ENCODE data around the gene FUT3.

Gene FUT3

GRCh38 chr19:5839065-5840017 is 11.9 kb downstream of the FUT3 start, which contains the start of gene FUT6:
Gene FUT6, minus strand, starts transcription at chr19:5839702. Its CDS starts 7,135 bp downstream, at chr19:5832567.
- H3K27me3 ChIP-seq (ENCODE audit: insufficient read depth, low read length, poor library complexity, severe bottlenecking): no peaks in the 10 kb centered on the region
- H3K4me3 ChIP-seq (ENCODE audit: low read length, poor library complexity, severe bottlenecking): no peak within 1 kb of the TSS
- no peaks in the 10 kb centered on the region for H4K20me1 ChIP-seq (ENCODE audit: insufficient read depth, low read length, poor library complexity, severe bottlenecking)
- no peaks in the 10 kb centered on the region for H3K36me3 ChIP-seq (ENCODE audit: insufficient read depth, low read length)
- no peak for TF ChIP-seq CTCF (conservative IDR thresholded peaks at IDR 0.05; ENCODE audit: low read length)
- TF ChIP-seq EZH2phosphoT487 (IDR thresholded peaks at IDR 0.05; ENCODE audit: borderline replicate concordance): no peak
- H3K79me2 ChIP-seq (ENCODE audit: insufficient read depth, low read length): no peaks in the 10 kb centered on the region
- peaks cover 13% of the 10 kb centered on the region for H3K4me1 ChIP-seq (ENCODE audit: insufficient read depth, low read length, poor library complexity, severe bottlenecking)
- peak within 1 kb of the TSS; percentile 76 for H2AFZ ChIP-seq (ENCODE audit: low read length)
- H3F3A ChIP-seq (ENCODE audit: low read depth): no peaks in the 10 kb centered on the region
- no peaks in the 10 kb centered on the region for H3K9me2 ChIP-seq (replicated peaks; ENCODE audit: low read depth, low read length)
- H3K4me2 ChIP-seq (ENCODE audit: low read depth, low read length, poor library complexity, severe bottlenecking): peak within 1 kb of the TSS; percentile 57
- peak within 1 kb of the TSS; percentile 64 for H3K9ac ChIP-seq (ENCODE audit: low read depth, low read length, poor library complexity, severe bottlenecking)
- H3K9me3 ChIP-seq (ENCODE audit: insufficient read depth, low read depth, low read length): no peaks in the 10 kb centered on the region

GRCh38 chr19:5838353-5839064 is 12.7 kb downstream of the FUT3 start:
- Histone ChIP-seq H3K4me2 (ENCODE audit: low read depth, low read length, poor library complexity, severe bottlenecking) (no peak overlapping the region), H3K4me3 (ENCODE audit: low read length, poor library complexity, severe bottlenecking) (no peak overlapping the region), H3K79me2 (ENCODE audit: insufficient read depth, low read length) (no peaks in the 10 kb centered on the region), H2AFZ (ENCODE audit: low read length) (no peak overlapping the region), H3K9me3 (ENCODE audit: insufficient read depth, low read depth, low read length) (no peaks in the 10 kb centered on the region), H3K36me3 (ENCODE audit: insufficient read depth, low read length) (no peaks in the 10 kb centered on the region), H3K9ac (ENCODE audit: low read depth, low read length, poor library complexity, severe bottlenecking) (no peak overlapping the region), H3K9me2 (replicated peaks; ENCODE audit: low read depth, low read length) (no peaks in the 10 kb centered on the region), H3K27me3 (ENCODE audit: insufficient read depth, low read length, poor library complexity, severe bottlenecking) (no peaks in the 10 kb centered on the region), H3K4me1 (ENCODE audit: insufficient read depth, low read length, poor library complexity, severe bottlenecking) (peaks cover 13% of the 10 kb centered on the region), H3F3A (ENCODE audit: low read depth) (no peaks in the 10 kb centered on the region), H4K20me1 (ENCODE audit: insufficient read depth, low read length, poor library complexity, severe bottlenecking) (no peaks in the 10 kb centered on the region)
- TF ChIP-seq EZH2phosphoT487 (IDR thresholded peaks at IDR 0.05; ENCODE audit: borderline replicate concordance): no peak
- TF ChIP-seq CTCF (conservative IDR thresholded peaks at IDR 0.05; ENCODE audit: low read length): no peak

- Histone ChIP-seq H2AFZ (ENCODE audit: low read length) (no peak overlapping the region), H3K4me3 (ENCODE audit: low read length, poor library complexity, severe bottlenecking) (no peak overlapping the region), H4K20me1 (ENCODE audit: insufficient read depth, low read length, poor library complexity, severe bottlenecking) (no peaks in the 10 kb centered on the region), H3K4me2 (ENCODE audit: low read depth, low read length, poor library complexity, severe bottlenecking) (no peak overlapping the region), H3K36me3 (ENCODE audit: insufficient read depth, low read length) (no peaks in the 10 kb centered on the region), H3K4me1 (ENCODE audit: insufficient read depth, low read length, poor library complexity, severe bottlenecking) (peaks cover 13% of the 10 kb centered on the region), H3K9me2 (replicated peaks; ENCODE audit: low read depth, low read length) (no peaks in the 10 kb centered on the region), H3F3A (ENCODE audit: low read depth) (no peaks in the 10 kb centered on the region), H3K9me3 (ENCODE audit: insufficient read depth, low read depth, low read length) (no peaks in the 10 kb centered on the region), H3K9ac (ENCODE audit: low read depth, low read length, poor library complexity, severe bottlenecking) (no peak overlapping the region), H3K27me3 (ENCODE audit: insufficient read depth, low read length, poor library complexity, severe bottlenecking) (no peaks in the 10 kb centered on the region), H3K79me2 (ENCODE audit: insufficient read depth, low read length) (no peaks in the 10 kb centered on the region)
- no peak for TF ChIP-seq EZH2phosphoT487 (IDR thresholded peaks at IDR 0.05; ENCODE audit: borderline replicate concordance)
- no peak for TF ChIP-seq CTCF (conservative IDR thresholded peaks at IDR 0.05; ENCODE audit: low read length)
Measured at GRCh38 chr19:5837761-5838352, 13.4 kb downstream of the FUT3 start.
